WTC11 (cell line): ENCODE results near the gene NDN. TPM values are rescaled to one million over a fixed set of nuclear protein-coding genes. Genes with fewer than 3 reads are reported as not detected.

Experiments used
- ATAC-seq: fragments of 200-7000 bp; cut with Tn5 transposase; 2 replicates; pipeline ENCODE4 v1.10.0; 2021; ENCODE audit warnings: mild to moderate bottlenecking, moderate library complexity
- CTCF ChIA-PET: fragments of 300-600 bp; sonication (Branson Sonifier 250); formaldehyde crosslinking; loops from one replicate; lab custom pipeline; 2021; ENCODE audit warnings: antibody characterized with exemption; lab: Charles Lee
- POLR2A ChIA-PET: fragments of 350-600 bp; sonication (Branson Sonifier 250); formaldehyde crosslinking; loops from one replicate; lab custom pipeline; 2021; ENCODE audit warnings: antibody characterized with exemption; lab: Charles Lee
- DNase-seq: peaks from one replicate; pipeline ENCODE4 v3.0.0; 2021; ENCODE audit warnings: low spot score
- H3K27ac Mint-ChIP-seq: 2 replicates; pipeline ENCODE4 v1.8.0; 2021; ENCODE audit warnings: mixed read lengths
- H3K27me3 Mint-ChIP-seq: 2 replicates; pipeline ENCODE4 v1.8.0; 2021; ENCODE audit warnings: low read depth, mild to moderate bottlenecking, moderate library complexity, mixed read lengths
- H3K36me3 Mint-ChIP-seq: 2 replicates; pipeline ENCODE4 v1.8.0; 2021; ENCODE audit warnings: mixed read lengths
- H3K4me1 Mint-ChIP-seq: 2 replicates; pipeline ENCODE4 v1.8.0; 2022; ENCODE audit warnings: mixed read lengths
- H3K4me3 Mint-ChIP-seq: 2 replicates; pipeline ENCODE4 v1.8.0; 2021; ENCODE audit warnings: mild to moderate bottlenecking, moderate library complexity, mixed read lengths
- H3K9me3 Mint-ChIP-seq: 2 replicates; pipeline ENCODE4 v1.8.0; 2021; ENCODE audit warnings: mixed read lengths
- AFF4 ChIP-seq: sonication (generic); formaldehyde crosslinking; IDR thresholded peaks from 2 replicates; pipeline ENCODE4 v1.8.1; 2023; ENCODE audit warnings: mild to moderate bottlenecking, missing genetic modification reagents, borderline replicate concordance
- CBFB ChIP-seq: sonication (generic); formaldehyde crosslinking; IDR thresholded peaks from 2 replicates; pipeline ENCODE4 v1.8.1; 2022; ENCODE audit warnings: mild to moderate bottlenecking, low read depth, missing genetic modification reagents
- ERG ChIP-seq: fragments of 250-450 bp; sonication (Bioruptor Pico); IDR thresholded peaks from 2 replicates; pipeline ENCODE4 v1.8.0; 2021; ENCODE audit warnings: mild to moderate bottlenecking
- HMGA2 ChIP-seq: fragments of 250-450 bp; sonication (Bioruptor Pico); IDR thresholded peaks from 2 replicates; pipeline ENCODE4 v1.4.0; 2021; ENCODE audit warnings: mild to moderate bottlenecking, moderate library complexity
- MYBL2 ChIP-seq: sonication (generic); formaldehyde crosslinking; IDR thresholded peaks from 2 replicates; pipeline ENCODE4 v1.8.1; 2023; ENCODE audit warnings: mild to moderate bottlenecking, moderate library complexity, missing genetic modification reagents
- NFATC4 ChIP-seq: fragments of 250-450 bp; sonication (Bioruptor Pico); IDR thresholded peaks from 2 replicates; pipeline ENCODE4 v1.9.0; 2021; ENCODE audit warnings: mild to moderate bottlenecking
- NR1H2 ChIP-seq: sonication (generic); formaldehyde crosslinking; IDR thresholded peaks from 2 replicates; pipeline ENCODE4 v1.9.0; 2021; ENCODE audit warnings: mild to moderate bottlenecking, moderate library complexity, missing genetic modification reagents
- TCF7 ChIP-seq: sonication (generic); formaldehyde crosslinking; IDR thresholded peaks from 2 replicates; pipeline ENCODE4 v1.8.0; 2022; ENCODE audit warnings: mild to moderate bottlenecking, low read depth, missing genetic modification reagents, moderate library complexity
- TEAD1 ChIP-seq: sonication (generic); formaldehyde crosslinking; IDR thresholded peaks from 2 replicates; pipeline ENCODE4 v1.8.0; 2022; ENCODE audit warnings: mild to moderate bottlenecking, missing genetic modification reagents
- ZNF219 ChIP-seq: sonication (generic); formaldehyde crosslinking; IDR thresholded peaks from 2 replicates; pipeline ENCODE4 v1.8.0; 2023; ENCODE audit warnings: missing genetic modification reagents, mild to moderate bottlenecking, borderline replicate concordance
- ZNF317 ChIP-seq: sonication (generic); formaldehyde crosslinking; IDR thresholded peaks from 2 replicates; pipeline ENCODE4 v1.8.1; 2023; ENCODE audit warnings: low read depth, mild to moderate bottlenecking, moderate library complexity, missing genetic modification reagents, borderline replicate concordance
- ZNF423 ChIP-seq: fragments of 250-450 bp; sonication (Bioruptor Pico); IDR thresholded peaks from 2 replicates; pipeline ENCODE4 v2.1.2; 2022; ENCODE audit warnings: mild to moderate bottlenecking, moderate library complexity
- ZNF532 ChIP-seq: fragments of 250-450 bp; sonication (Bioruptor Pico); IDR thresholded peaks from 2 replicates; pipeline ENCODE4 v1.9.0; 2021; ENCODE audit warnings: mild to moderate bottlenecking, borderline replicate concordance
- total RNA-seq: library from RNA; stranded (reverse); gene quantifications from 3 replicates; pipeline ENCODE4 v1.2.3, GENCODE V29; 2021
- TF ChIP-seq, protein P1 (sequence below): sonication (generic); formaldehyde crosslinking; IDR thresholded peaks from 2 replicates; pipeline ENCODE4 v1.8.0; 2023; ENCODE audit warnings: mild to moderate bottlenecking, missing genetic modification reagents
- TF ChIP-seq, protein P2 (sequence below): fragments of 250-450 bp; sonication (Bioruptor Pico); IDR thresholded peaks from 2 replicates; pipeline ENCODE4 v1.9.0; 2021; ENCODE audit warnings: mild to moderate bottlenecking
- TF ChIP-seq, protein P3 (sequence below): sonication (generic); formaldehyde crosslinking; IDR thresholded peaks from 2 replicates; pipeline ENCODE4 v1.8.1; 2022; ENCODE audit warnings: mild to moderate bottlenecking, moderate library complexity, missing genetic modification reagents

Gene NDN
- total RNA-seq, 1 experiment from 2014 or later = 40.0 TPM

- Mint-ChIP-seq H3K4me1 (no peaks in the 10 kb centered on the region), H3K4me3 (no peak overlapping the region), H3K9me3 (peaks cover 66% of the 10 kb centered on the region), H3K27ac (no peak overlapping the region), H3K27me3 (peaks cover 3% of the 10 kb centered on the region; the same call in 1 of the 2 replicates), H3K36me3 (peaks cover 58% of the 10 kb centered on the region)
- no peak for TF ChIP-seq ZNF423
- TF ChIP-seq, protein P1, sequence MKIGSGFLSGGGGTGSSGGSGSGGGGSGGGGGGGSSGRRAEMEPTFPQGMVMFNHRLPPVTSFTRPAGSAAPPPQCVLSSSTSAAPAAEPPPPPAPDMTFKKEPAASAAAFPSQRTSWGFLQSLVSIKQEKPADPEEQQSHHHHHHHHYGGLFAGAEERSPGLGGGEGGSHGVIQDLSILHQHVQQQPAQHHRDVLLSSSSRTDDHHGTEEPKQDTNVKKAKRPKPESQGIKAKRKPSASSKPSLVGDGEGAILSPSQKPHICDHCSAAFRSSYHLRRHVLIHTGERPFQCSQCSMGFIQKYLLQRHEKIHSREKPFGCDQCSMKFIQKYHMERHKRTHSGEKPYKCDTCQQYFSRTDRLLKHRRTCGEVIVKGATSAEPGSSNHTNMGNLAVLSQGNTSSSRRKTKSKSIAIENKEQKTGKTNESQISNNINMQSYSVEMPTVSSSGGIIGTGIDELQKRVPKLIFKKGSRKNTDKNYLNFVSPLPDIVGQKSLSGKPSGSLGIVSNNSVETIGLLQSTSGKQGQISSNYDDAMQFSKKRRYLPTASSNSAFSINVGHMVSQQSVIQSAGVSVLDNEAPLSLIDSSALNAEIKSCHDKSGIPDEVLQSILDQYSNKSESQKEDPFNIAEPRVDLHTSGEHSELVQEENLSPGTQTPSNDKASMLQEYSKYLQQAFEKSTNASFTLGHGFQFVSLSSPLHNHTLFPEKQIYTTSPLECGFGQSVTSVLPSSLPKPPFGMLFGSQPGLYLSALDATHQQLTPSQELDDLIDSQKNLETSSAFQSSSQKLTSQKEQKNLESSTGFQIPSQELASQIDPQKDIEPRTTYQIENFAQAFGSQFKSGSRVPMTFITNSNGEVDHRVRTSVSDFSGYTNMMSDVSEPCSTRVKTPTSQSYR (CRISPR knock-in tag) = no peak
- no peak for TF ChIP-seq ZNF532 (CRISPR knock-in tag)
- no peak for TF ChIP-seq MYBL2 (CRISPR knock-in tag)
- TF ChIP-seq, protein P2, sequence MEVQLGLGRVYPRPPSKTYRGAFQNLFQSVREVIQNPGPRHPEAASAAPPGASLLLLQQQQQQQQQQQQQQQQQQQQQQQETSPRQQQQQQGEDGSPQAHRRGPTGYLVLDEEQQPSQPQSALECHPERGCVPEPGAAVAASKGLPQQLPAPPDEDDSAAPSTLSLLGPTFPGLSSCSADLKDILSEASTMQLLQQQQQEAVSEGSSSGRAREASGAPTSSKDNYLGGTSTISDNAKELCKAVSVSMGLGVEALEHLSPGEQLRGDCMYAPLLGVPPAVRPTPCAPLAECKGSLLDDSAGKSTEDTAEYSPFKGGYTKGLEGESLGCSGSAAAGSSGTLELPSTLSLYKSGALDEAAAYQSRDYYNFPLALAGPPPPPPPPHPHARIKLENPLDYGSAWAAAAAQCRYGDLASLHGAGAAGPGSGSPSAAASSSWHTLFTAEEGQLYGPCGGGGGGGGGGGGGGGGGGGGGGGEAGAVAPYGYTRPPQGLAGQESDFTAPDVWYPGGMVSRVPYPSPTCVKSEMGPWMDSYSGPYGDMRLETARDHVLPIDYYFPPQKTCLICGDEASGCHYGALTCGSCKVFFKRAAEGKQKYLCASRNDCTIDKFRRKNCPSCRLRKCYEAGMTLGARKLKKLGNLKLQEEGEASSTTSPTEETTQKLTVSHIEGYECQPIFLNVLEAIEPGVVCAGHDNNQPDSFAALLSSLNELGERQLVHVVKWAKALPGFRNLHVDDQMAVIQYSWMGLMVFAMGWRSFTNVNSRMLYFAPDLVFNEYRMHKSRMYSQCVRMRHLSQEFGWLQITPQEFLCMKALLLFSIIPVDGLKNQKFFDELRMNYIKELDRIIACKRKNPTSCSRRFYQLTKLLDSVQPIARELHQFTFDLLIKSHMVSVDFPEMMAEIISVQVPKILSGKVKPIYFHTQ (CRISPR knock-in tag) = no peak
- no peak for TF ChIP-seq ZNF219 (CRISPR knock-in tag)
- TF ChIP-seq ZNF317 = no peak
- TF ChIP-seq HMGA2 (CRISPR knock-in tag) = no peak
- no peak for TF ChIP-seq TCF7 (CRISPR knock-in tag)
- no peak for TF ChIP-seq CBFB
- no peak for TF ChIP-seq ERG (CRISPR knock-in tag)
- TF ChIP-seq NR1H2 = no peak
- ATAC-seq = no peak
- ChIA-PET POLR2A (no interaction called here), CTCF (no interaction called here)
- no peak for DNase-seq
Observed at GRCh38 chr15:23708332-23708731, 21.2 kb upstream of the NDN start.

- DNase-seq = no peak
- Mint-ChIP-seq H3K36me3 (peaks cover 32% of the 10 kb centered on the region), H3K27me3 (peaks cover 4% of the 10 kb centered on the region; the same call in 1 of the 2 replicates), H3K9me3 (peaks cover 64% of the 10 kb centered on the region), H3K27ac (no peak overlapping the region), H3K4me3 (no peak overlapping the region), H3K4me1 (peaks cover 4% of the 10 kb centered on the region; the same call in 1 of the 2 replicates)
- ATAC-seq = no peak
- ChIA-PET POLR2A (no interaction called here), CTCF (no interaction called here)
- TF ChIP-seq, protein P3, sequence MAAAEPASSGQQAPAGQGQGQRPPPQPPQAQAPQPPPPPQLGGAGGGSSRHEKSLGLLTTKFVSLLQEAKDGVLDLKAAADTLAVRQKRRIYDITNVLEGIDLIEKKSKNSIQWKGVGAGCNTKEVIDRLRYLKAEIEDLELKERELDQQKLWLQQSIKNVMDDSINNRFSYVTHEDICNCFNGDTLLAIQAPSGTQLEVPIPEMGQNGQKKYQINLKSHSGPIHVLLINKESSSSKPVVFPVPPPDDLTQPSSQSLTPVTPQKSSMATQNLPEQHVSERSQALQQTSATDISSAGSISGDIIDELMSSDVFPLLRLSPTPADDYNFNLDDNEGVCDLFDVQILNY (CRISPR knock-in tag) = no peak
- TF ChIP-seq TEAD1 (CRISPR knock-in tag) (no peak), NFATC4 (no peak), AFF4 (CRISPR knock-in tag) (no peak), TCF7 (CRISPR knock-in tag) (no peak)
- TF ChIP-seq, protein P1 (CRISPR knock-in tag) = no peak
Observed at GRCh38 chr15:23695282-23695681, 8.2 kb upstream of the NDN start.
